GM19043 (cell line): ENCODE data around the gene H1-8.
"Not testable (repeated sequence)": the region's sequence is repeated elsewhere in the genome, so short reads cannot be mapped to it uniquely, and the experiment has no call there.

ENCODE experiments used
- ATAC-seq: cut with Tn5 transposase; IDR thresholded peaks from one replicate; pipeline ENCODE4 v1.9.1; 2021; ENCODE audit warnings: low read depth; ENCODE audit not compliant: unreplicated experiment

The H1-8 gene

GRCh38 chr3:129531699-129532098 is 11.3 kb upstream of the H1-8 start:
- no peak for ATAC-seq

- ATAC-seq: no peak
Observed at GRCh38 chr3:129532261-129532660, 10.7 kb upstream of the H1-8 start.

DNA sequence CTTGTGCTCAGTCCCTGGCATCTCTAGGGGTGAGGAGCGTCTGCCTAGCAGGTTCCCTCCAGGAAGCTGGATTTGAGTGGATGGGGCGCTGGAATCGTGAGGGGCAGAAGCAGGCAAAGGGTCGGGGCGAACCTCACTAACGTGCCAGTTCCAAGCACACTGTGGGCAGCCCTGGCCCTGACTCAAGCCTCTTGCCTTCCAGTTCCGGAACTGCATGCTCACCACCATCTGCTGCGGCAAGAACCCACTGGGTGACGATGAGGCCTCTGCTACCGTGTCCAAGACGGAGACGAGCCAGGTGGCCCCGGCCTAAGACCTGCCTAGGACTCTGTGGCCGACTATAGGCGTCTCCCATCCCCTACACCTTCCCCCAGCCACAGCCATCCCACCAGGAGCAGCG is 9.6 kb upstream of the H1-8 start:
- ATAC-seq: no peak

DNA sequence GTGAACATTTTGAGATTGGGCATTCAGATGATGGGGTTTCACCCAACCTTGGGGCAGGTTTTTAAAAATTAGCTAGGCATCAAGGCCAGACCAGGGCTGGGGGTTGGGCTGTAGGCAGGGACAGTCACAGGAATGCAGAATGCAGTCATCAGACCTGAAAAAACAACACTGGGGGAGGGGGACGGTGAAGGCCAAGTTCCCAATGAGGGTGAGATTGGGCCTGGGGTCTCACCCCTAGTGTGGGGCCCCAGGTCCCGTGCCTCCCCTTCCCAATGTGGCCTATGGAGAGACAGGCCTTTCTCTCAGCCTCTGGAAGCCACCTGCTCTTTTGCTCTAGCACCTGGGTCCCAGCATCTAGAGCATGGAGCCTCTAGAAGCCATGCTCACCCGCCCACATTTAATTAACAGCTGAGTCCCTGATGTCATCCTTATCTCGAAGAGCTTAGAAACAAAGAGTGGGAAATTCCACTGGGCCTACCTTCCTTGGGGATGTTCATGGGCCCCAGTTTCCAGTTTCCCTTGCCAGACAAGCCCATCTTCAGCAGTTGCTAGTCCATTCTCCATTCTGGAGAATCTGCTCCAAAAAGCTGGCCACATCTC is 8.4 kb upstream of the H1-8 start:
- ATAC-seq: no peak

- no peak for ATAC-seq
Observed at GRCh38 chr3:129535075-129535474, 7.9 kb upstream of the H1-8 start.

DNA sequence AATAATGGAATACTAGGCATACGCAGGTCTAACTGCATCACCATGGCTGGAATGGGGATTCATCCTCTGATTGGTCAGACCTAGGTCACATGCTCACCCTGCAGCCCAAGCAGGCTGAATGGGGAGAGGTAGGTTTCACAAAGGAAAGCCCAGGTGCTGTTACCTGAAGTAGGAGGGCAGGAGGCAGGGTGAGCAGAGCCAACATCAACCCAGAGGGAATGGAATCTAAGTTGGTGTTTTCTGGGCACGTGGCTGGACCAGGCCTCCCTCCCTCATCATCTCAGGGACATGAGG is 6.7 kb upstream of the H1-8 start:
- ATAC-seq: no peak

GRCh38 chr3:129536804-129537203 is 6.2 kb upstream of the H1-8 start:
- no peak for ATAC-seq

DNA sequence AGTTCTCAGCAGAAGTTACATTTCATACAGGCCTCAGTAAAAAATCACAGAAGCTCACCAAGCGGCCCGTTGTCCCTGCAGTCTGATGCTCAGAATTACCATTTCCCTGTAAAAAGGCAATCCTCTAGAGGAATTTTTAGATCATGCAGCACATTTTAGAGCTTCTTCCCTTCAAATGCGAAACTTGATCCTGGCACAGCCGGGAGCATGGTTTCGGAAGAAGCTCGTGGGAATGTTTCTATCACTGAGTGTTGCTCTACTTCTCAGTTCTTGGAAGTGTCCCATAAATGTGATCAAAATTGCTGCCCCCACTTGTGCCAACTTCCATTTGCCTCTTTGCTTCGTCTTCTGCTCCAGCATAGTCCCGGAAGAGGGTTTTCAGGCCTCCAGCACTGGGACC is 3.8 kb upstream of the H1-8 start:
- ATAC-seq: no peak

DNA sequence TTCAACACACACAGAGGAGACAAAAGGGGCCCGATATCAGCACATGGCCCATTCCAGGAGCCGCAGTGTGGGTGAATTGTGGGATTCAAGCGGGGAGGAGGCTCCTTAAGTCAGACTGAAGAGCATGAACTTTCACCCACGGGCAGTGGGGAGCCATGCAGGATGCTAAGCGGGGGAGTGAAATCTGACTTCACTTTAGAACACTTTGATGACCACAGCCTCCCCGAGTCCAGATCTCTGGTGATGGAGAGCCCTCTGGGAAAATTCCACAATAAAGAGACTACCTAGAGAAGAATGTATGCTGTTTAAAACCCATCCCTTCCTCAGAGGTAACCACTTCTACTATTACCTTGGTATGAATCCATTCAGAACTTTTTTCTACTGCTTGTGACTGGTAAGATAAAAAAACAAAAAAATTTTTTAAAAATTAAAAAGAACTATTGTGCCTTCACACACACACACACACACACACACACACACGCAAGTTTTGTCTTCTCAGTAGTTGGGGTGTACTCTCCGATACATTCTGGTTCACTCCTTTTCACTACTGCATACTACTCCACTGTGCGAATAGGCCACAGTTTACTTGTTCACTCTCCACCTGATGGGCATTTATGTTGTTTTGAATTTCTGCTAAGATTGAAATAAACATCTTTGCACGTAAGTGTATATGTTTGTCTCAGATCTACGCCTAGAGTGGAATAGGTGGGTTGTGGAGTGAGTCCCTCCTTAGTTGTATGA is 2.0 kb upstream of the H1-8 start:
- ATAC-seq: no peak

- no peak for ATAC-seq
Observed at GRCh38 chr3:129542747-129543146, 228 bp upstream of the H1-8 start.

GRCh38 chr3:129543999-129544398 is 1.0 kb downstream of the H1-8 start:
- no peak for ATAC-seq

DNA sequence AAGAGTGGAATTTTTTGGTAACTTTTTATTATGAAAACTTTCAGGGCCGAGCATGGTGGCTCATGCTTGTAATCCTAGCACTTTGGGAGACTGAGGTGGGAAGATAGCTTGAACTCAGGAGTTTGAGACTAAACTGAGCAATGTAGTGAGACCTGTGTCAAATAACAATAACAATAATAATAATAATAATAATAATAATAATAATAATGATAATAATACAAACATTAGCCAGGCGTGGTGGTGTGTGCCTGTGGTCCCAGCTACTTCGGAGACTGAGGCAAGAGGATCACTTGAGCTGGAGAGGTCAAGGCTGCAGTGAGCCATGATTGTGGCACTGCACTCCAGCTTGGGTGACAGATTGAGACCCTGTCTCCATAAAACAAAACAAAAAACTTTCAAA is 3.0 kb downstream of the H1-8 start:
- not testable (repeated sequence) for ATAC-seq

DNA sequence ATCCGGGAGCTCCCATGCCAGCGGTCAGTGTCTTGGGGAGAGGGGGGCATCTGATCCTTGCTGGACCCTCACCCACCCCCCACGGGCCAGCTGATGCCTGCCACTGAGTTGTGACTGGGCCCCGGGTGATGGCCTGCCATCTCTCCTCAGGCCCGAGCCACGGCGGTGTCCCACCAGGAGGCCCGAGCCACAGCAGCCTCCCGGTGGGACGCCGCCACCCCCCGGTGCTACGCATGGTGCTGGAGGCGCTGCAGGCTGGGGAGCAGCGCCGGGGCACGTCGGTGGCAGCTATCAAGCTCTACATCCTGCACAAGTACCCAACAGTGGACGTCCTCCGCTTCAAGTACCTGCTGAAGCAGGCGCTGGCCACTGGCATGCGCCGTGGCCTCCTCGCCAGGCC is 4.3 kb downstream of the H1-8 start:
- ATAC-seq: no peak

DNA sequence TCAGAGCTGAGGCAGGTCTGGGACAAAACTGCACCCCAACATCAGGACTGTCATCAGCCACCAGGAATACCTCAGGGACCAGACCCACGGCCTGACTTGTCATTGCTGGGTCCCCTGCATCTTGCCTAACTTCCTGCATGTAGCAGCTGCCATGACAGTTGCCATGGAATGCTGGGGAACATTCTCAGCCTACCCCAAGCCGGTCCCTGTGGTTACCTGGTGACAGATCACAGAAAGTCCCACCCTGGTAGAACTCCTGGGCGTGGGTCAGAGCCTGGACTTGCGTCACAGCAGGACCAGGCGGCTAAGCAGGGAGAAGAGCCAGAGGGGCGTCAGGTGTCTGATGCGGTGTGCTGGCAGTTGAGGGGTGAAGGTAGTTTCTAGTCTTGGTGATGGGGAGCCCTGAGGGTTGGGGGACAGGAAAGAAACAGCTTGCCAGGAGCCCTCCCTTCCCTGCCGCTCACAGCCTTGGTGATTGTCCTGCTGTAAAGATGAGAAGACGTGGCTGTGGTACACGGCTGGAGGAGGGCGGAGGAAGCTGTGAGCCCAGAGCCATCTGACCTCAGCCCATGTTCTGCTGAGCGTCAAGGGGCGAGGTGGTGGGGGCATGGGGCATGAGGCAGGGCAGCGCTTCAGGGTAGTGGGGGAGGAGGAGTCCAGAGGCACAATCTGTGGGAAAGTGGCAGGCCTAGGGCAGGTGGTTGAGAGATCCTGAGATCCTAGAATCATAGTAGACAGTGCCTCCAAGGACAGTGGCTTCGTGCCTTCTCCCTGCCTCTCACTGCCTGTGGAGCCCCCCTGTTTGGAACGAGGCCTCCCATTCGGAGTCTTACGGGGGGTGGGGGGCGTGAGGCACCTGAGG is 5.4 kb downstream of the H1-8 start:
- no peak for ATAC-seq

DNA sequence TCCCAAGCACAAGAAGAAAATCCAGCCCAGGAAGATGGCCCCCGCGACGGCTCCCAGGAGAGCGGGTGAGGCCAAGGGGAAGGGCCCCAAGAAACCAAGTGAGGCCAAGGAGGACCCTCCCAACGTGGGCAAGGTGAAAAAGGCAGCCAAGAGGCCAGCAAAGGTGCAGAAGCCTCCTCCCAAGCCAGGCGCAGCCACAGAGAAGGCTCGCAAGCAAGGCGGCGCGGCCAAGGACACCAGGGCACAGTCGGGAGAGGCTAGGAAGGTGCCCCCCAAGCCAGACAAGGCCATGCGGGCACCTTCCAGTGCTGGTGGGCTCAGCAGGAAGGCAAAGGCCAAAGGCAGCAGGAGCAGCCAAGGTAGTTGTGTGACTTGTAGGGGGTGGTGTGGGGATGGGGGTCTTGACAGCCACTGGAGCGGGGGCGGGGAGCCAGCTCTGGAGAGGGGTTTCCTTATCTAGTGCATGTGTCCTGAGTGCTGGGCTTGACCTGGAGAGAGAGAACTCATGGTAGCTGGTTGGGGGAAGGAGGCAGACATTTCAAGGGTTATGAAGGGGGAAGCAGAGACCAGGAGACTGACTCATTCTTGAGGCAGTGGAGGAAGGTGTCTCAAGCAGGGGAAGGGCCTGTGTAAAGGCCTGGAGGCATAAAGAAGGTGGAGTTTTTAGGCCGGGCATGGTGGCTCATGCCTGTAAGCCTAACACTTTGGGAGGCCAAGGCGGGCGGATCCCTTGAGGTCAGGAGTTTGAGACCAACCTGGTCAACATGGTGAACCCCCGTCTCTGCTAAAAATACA is 6.2 kb downstream of the H1-8 start:
- no peak for ATAC-seq

- no peak for ATAC-seq
Observed at GRCh38 chr3:129549805-129550204, 6.8 kb downstream of the H1-8 start.

GRCh38 chr3:129552287-129553050 is 9.5 kb downstream of the H1-8 start:
- ATAC-seq: no peak

GRCh38 chr3:129553171-129553570 is 10.2 kb downstream of the H1-8 start:
- no peak for ATAC-seq

DNA sequence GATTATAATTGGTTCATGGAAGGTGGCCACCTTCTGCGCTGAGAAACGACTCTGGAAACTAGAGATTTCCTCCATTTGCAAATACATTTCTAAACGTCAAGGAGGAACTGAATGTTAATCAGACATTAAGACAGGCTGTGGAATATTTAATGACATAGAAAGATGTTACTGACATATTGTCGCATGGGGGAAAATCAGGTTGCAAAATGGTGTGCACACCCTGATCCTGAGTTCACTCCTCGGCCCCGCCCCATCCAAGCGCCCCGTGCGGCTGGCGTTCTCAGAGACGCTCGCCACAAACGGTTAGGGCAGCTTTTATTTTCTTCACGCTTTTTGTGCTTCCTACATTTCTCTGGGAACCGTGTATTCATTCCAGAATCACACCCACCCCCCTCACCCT is 10.7 kb downstream of the H1-8 start:
- ATAC-seq: no peak
